ENCODE data around the gene VAPB. TPM values are rescaled to one million over a fixed set of nuclear protein-coding genes. Genes with fewer than 3 reads are reported as not detected.

Gene VAPB
- polyA plus RNA-seq, 1 donor from 2014 or later, result 32.9 TPM

- H3K27ac Mint-ChIP-seq, result no peak overlapping the region
- no peak overlapping the region for H3K4me3 Mint-ChIP-seq
- no peaks in the 10 kb centered on the region for H3K4me1 Mint-ChIP-seq
- peaks cover 3% of the 10 kb centered on the region for H3K36me3 Mint-ChIP-seq
- peaks cover 2% of the 10 kb centered on the region for H3K27me3 Mint-ChIP-seq
- H3K9me3 Mint-ChIP-seq, result peaks cover 8 to 14% (median 10%) of the 10 kb centered on the region in 3 donors
These were observed 91.7 kb downstream of the VAPB start for GRCh38 chr20:58480551-58481336.

GRCh38 chr20:58481481-58482021 lies 92.5 kb downstream of the VAPB start:
- Mint-ChIP-seq H3K9me3 (peaks cover 13 to 22% (median 14%) of the 10 kb centered on the region in 3 donors), H3K36me3 (peaks cover 5% of the 10 kb centered on the region), H3K4me1 (no peaks in the 10 kb centered on the region), H3K4me3 (no peak overlapping the region), H3K27me3 (peaks cover 2% of the 10 kb centered on the region), H3K27ac (no peak overlapping the region)

- peaks cover 2% of the 10 kb centered on the region for H3K27me3 Mint-ChIP-seq
- H3K36me3 Mint-ChIP-seq, result peaks cover 3% of the 10 kb centered on the region
- no peak overlapping the region for H3K4me3 Mint-ChIP-seq
- H3K27ac Mint-ChIP-seq, result no peak overlapping the region
- no peaks in the 10 kb centered on the region for H3K4me1 Mint-ChIP-seq
- peaks cover 12 to 23% (median 13%) of the 10 kb centered on the region in 3 donors for H3K9me3 Mint-ChIP-seq
These were observed 93.4 kb downstream of the VAPB start for GRCh38 chr20:58482416-58482815.

- peaks cover 2% of the 10 kb centered on the region for H3K27me3 Mint-ChIP-seq
- H3K9me3 Mint-ChIP-seq, result peaks cover 9 to 23% (median 12%) of the 10 kb centered on the region in 3 donors
- H3K4me1 Mint-ChIP-seq, result no peaks in the 10 kb centered on the region
- H3K4me3 Mint-ChIP-seq, result no peak overlapping the region
- H3K27ac Mint-ChIP-seq, result no peak overlapping the region
- H3K36me3 Mint-ChIP-seq, result peaks cover 2% of the 10 kb centered on the region
These were observed 94.0 kb downstream of the VAPB start for GRCh38 chr20:58483051-58483450.

GRCh38 chr20:58483470-58483869 lies 94.4 kb downstream of the VAPB start:
- Mint-ChIP-seq H3K36me3 (peaks cover 2% of the 10 kb centered on the region), H3K4me3 (no peak overlapping the region), H3K27ac (no peak overlapping the region), H3K4me1 (no peaks in the 10 kb centered on the region), H3K27me3 (peaks cover 2% of the 10 kb centered on the region), H3K9me3 (peaks cover 8 to 22% (median 9%) of the 10 kb centered on the region in 3 donors)

- H3K27ac Mint-ChIP-seq, result no peak overlapping the region
- no peak overlapping the region for H3K4me3 Mint-ChIP-seq
- H3K36me3 Mint-ChIP-seq, result peaks cover 10% of the 10 kb centered on the region
- H3K27me3 Mint-ChIP-seq, result peaks cover 4% of the 10 kb centered on the region
- peaks cover 10 to 28% (median 14%) of the 10 kb centered on the region in 3 donors for H3K9me3 Mint-ChIP-seq
- H3K4me1 Mint-ChIP-seq, result no peaks in the 10 kb centered on the region
These were observed 96.4 kb downstream of the VAPB start for GRCh38 chr20:58485393-58485792.

GRCh38 chr20:58486207-58486606 lies 97.2 kb downstream of the VAPB start:
- H3K27ac Mint-ChIP-seq, result no peak overlapping the region
- H3K27me3 Mint-ChIP-seq, result peaks cover 4% of the 10 kb centered on the region
- peaks cover 10 to 30% (median 14%) of the 10 kb centered on the region in 3 donors for H3K9me3 Mint-ChIP-seq
- peak overlapping the region in 2 of 4 donors; percentile 33 to 70 for H3K4me3 Mint-ChIP-seq
- H3K4me1 Mint-ChIP-seq, result no peaks in the 10 kb centered on the region
- H3K36me3 Mint-ChIP-seq, result peaks cover 10% of the 10 kb centered on the region

GRCh38 chr20:58492074-58492718 lies 103.2 kb downstream of the VAPB start:
- peaks cover 2% of the 10 kb centered on the region for H3K27me3 Mint-ChIP-seq
- peaks cover 8% of the 10 kb centered on the region for H3K36me3 Mint-ChIP-seq
- H3K4me3 Mint-ChIP-seq, result no peak overlapping the region

GRCh38 chr20:58492795-58493524 lies 103.9 kb downstream of the VAPB start:
- no peak overlapping the region for H3K27ac Mint-ChIP-seq
- no peak overlapping the region for H3K4me3 Mint-ChIP-seq
- peaks cover 0 to 3% (median 0%) of the 10 kb centered on the region in 3 donors for H3K4me1 Mint-ChIP-seq
- H3K27me3 Mint-ChIP-seq, result peaks cover 2% of the 10 kb centered on the region
- peaks cover 8% of the 10 kb centered on the region for H3K36me3 Mint-ChIP-seq
- H3K9me3 Mint-ChIP-seq, result peaks cover 3 to 11% (median 8%) of the 10 kb centered on the region in 3 donors

More at GRCh38 chr20:58492074-58492718, 103.2 kb downstream of the VAPB start:
- peaks cover 3 to 11% (median 8%) of the 10 kb centered on the region in 3 donors for H3K9me3 Mint-ChIP-seq
- H3K4me1 Mint-ChIP-seq, result peaks cover 0 to 3% (median 0%) of the 10 kb centered on the region in 3 donors
- H3K27ac Mint-ChIP-seq, result no peak overlapping the region

- Mint-ChIP-seq H3K27me3 (no peaks in the 10 kb centered on the region), H3K9me3 (peaks cover 1 to 5% (median 3%) of the 10 kb centered on the region in 3 donors), H3K4me1 (peaks cover 0 to 3% (median 0%) of the 10 kb centered on the region in 3 donors), H3K4me3 (no peak overlapping the region), H3K36me3 (peaks cover 2% of the 10 kb centered on the region), H3K27ac (no peak overlapping the region)
These were observed 106.0 kb downstream of the VAPB start for GRCh38 chr20:58494923-58495622.

- Mint-ChIP-seq H3K27me3 (no peaks in the 10 kb centered on the region), H3K27ac (no peak overlapping the region), H3K4me1 (peaks cover 0 to 3% (median 0%) of the 10 kb centered on the region in 3 donors), H3K9me3 (peaks cover 0 to 1% (median 0%) of the 10 kb centered on the region in 3 donors), H3K36me3 (no peaks in the 10 kb centered on the region), H3K4me3 (no peak overlapping the region)
These were observed 106.8 kb downstream of the VAPB start for GRCh38 chr20:58495623-58496428.

- Mint-ChIP-seq H3K27me3 (no peaks in the 10 kb centered on the region), H3K36me3 (no peaks in the 10 kb centered on the region), H3K9me3 (peaks cover 0 to 1% (median 0%) of the 10 kb centered on the region in 3 donors), H3K4me1 (peaks cover 0 to 3% (median 0%) of the 10 kb centered on the region in 3 donors), H3K4me3 (no peak overlapping the region), H3K27ac (peak overlapping the region in 1 of 3 donors; percentile 54)
These were observed 107.4 kb downstream of the VAPB start for GRCh38 chr20:58496429-58496769.

- Mint-ChIP-seq H3K27me3 (no peaks in the 10 kb centered on the region), H3K9me3 (peaks cover 0 to 7% (median 0%) of the 10 kb centered on the region in 3 donors), H3K36me3 (peaks cover 2% of the 10 kb centered on the region), H3K4me3 (no peak overlapping the region), H3K27ac (peak overlapping the region in 1 of 3 donors; percentile 54), H3K4me1 (no peaks in the 10 kb centered on the region)
These were observed 108.1 kb downstream of the VAPB start for GRCh38 chr20:58497076-58497641.

All from IgD-negative memory B cell (primary cell).